ENCODE results near the gene RCN2.
"Not testable (repeated sequence)": the region's sequence is repeated elsewhere in the genome, so short reads cannot be mapped to it uniquely, and the experiment has no call there.

RCN2 gene, protein sequence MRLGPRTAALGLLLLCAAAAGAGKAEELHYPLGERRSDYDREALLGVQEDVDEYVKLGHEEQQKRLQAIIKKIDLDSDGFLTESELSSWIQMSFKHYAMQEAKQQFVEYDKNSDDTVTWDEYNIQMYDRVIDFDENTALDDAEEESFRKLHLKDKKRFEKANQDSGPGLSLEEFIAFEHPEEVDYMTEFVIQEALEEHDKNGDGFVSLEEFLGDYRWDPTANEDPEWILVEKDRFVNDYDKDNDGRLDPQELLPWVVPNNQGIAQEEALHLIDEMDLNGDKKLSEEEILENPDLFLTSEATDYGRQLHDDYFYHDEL

DNA sequence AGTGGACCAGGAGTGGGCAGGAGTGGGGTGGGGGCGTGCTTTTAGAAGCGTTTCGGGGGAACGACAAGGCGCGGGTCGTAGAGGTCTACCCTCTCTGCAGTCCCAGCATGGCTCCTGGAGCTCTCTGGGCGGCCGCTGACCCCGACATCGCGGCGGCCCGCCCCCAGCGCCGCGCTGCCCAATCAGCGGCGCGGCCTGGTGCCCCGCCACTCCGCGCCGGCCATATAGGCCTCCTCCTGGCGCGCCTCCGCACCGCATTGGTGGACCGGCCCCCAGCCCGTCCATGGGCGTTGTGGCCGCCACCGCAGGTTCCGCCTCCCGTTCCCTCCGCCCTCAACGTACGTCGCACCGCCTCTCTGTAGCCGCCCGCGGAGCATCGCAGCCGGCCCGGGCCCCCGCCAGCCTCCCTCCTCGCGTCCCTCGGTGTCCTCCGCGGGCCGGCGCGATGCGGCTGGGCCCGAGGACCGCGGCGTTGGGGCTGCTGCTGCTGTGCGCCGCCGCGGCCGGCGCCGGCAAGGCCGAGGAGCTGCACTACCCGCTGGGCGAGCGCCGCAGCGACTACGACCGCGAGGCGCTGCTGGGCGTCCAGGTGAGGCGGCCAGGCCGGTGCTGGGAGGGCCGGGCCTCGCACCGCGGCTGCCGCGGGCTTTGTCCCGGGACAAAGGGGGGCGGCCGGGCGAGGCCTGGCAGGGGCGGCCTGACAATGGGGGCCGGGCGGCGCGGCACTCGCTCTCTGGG lies at the start of gene RCN2:
Gene RCN2 (plus strand): TSS at position 353 of the 738 bp plus-strand sequence. CDS start 93 bp downstream, at position 446.
- DNase-seq (ENCODE audit: low read depth, low spot score): peak; percentile 64

DNA sequence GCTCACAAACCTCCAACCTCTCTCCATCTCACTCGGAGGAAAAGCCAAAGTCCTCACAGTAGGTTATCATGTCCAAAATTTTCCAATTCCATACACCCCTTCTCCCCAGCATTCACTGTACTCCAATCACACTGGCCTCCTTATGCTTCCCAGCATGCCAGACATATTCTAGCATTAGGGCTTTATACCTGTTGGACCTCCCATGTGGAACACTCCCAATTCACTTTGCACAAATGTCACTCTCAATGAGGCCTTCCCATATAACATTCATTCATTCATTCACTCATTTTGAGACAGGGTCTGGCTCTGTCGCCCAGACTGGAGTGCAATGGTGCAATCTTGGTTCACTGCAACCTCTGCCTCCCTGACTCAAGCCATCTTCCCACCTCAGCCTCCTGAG lies 46.3 kb upstream of the RCN2 start:
- DNase-seq (ENCODE audit: low read depth, low spot score): no peak

DNA sequence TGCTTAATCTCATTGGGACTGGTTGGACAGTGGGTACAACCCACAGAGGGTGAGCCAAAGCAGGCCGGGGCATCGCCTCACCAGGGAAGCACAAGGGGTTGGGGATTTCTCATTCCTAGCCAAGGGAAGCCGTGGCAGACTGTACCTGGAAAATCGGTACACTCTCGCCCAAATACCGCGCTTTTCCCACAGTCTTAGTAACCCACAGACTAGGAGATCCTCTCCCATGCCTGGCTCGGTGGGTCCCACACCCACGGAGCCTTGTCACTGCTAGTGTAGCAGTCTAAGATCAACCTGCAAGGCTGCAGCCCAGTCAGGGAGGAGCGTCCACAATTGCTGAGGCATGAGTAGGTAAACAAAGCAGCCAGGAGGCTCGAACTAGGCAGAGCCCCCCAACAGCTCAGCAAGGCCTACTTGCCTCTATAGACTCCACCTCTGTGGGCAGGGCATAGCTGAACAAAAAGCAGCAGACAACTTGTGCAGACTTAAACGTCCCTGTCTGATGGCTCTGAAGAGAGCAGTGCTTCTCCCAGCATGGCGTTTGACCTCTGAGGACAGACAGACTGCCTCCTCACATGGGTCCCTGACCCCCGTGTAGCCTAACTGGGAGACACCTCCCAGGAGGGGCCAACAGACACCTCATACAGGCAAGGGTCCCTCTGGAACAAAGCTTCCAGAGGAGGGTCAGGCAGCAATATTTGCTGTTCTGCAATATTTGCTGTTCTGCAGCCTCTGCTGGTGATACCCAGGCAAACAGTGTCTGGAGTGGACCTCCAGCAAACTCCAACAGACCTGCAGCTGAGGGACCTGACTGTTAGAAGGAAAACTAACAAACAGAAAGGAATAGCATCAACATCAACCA lies 44.0 kb upstream of the RCN2 start:
- not testable (repeated sequence) for DNase-seq (ENCODE audit: low read depth, low spot score)

DNA sequence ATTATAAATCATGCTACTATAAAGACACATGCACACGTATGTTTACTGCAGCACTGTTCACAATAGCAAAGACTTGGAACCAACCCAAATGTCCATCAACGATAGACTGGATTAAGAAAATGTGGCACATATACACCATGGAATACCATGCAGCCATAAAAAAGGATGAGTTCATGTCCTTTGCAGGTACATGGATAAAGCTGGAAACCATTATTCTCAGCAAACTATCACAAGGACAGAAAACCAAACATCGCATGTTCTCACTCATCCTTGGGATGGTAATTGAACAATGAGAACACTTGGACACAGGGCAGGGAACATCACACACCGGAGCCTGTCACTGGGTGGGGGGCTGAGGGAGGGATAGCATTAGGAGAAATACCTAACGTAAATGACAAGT lies 38.7 kb upstream of the RCN2 start:
- DNase-seq (ENCODE audit: low read depth, low spot score): not testable (repeated sequence)

GRCh38 chr15:76894174-76894573 lies 37.4 kb upstream of the RCN2 start:
- no peak for DNase-seq (ENCODE audit: low read depth, low spot score)

DNA sequence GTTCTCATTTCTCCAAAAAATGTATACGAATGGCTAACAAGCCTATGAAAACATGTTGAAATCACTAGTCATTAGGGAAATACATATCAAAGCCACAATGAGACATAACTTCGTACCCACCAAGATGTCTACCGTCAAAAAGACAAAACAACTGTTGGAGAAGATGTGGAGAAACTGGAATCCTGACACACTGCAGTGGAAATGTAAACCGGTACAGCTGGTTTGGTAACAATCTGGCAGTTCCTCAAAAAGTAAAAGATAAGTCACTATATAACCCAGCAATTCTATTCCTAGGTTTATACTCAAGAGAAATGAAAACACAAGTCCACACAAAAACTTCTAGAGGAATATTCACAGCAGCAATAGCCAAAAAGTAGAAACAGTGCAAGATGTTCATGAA lies 33.4 kb upstream of the RCN2 start:
- DNase-seq (ENCODE audit: low read depth, low spot score): no peak

DNA sequence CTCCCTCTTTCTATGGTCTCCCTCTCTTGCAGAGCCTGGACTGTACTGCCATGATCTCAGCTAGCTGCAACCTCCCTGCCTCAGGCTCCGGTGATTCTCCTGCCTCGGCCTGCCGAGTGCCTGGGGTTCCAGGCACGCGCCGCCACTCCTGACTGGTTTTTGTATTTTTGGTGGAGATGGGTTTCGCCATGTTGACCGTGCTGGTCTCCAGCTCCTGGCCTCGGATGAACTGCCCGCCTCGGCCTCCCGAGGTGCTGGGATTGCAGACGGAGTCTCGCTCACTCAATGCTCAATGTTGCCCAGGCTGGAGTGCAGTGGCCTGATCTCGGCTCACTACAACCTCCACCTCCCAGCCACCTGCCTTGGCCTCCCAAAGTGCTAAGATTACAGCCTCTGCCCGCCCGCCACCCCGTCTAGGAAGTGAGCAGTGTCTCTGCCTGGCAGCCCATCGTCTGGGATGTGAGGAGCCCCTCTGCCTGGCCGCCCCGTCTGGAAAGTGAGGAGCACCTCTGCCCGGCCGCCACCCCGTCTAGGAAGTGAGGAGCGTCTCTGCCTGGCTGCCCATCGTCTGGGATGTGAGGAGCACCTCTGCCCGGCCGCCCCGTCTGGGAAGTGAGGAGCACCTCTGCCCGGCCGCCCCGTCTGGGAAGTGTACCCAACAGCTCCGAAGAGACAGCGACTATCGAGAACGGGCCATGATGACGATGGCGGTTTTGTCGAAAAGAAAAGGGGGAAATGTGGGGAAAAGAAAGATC lies 32.2 kb upstream of the RCN2 start:
- DNase-seq (ENCODE audit: low read depth, low spot score): not testable (repeated sequence)

DNA sequence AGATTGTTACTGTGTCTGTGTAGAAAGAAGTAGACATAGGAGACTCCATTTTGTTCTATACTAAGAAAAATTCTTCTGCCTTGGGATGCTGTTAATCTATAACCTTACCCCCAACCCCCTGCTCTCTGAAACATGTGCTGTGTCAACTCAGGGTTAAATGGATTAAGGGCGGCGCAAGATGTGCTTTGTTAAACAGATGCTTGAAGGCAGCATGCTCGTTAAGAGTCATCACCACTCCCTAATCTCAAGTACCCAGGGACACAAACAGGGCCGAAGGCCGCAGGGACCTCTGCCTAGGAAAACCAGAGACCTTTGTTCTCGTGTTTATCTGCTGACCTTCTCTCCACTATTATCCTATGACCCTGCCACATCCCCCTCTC lies 31.6 kb upstream of the RCN2 start:
- DNase-seq (ENCODE audit: low read depth, low spot score): not testable (repeated sequence)

GRCh38 chr15:76901965-76902364 lies 29.6 kb upstream of the RCN2 start:
- no peak for DNase-seq (ENCODE audit: low read depth, low spot score)

DNA sequence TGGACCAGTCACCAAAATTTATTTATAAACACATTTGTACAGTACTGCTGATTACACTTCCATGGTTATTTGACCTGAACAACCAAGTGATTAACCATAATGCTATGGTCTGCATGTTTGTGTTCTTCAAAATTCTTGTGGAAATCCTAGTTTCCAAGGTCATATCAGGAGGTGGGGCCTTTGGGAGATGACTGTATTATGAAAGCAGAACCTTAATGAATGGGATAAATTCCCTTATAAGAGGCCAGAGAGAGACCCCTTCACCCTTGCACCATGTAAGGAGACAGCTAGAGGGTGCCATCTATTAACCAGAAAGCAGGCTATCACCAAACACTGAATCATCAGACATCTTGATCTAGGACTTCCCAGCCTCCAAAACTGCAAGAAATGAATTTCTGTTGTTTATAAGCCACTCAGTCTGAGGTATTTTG lies 28.3 kb upstream of the RCN2 start:
- DNase-seq (ENCODE audit: low read depth, low spot score): no peak

DNA sequence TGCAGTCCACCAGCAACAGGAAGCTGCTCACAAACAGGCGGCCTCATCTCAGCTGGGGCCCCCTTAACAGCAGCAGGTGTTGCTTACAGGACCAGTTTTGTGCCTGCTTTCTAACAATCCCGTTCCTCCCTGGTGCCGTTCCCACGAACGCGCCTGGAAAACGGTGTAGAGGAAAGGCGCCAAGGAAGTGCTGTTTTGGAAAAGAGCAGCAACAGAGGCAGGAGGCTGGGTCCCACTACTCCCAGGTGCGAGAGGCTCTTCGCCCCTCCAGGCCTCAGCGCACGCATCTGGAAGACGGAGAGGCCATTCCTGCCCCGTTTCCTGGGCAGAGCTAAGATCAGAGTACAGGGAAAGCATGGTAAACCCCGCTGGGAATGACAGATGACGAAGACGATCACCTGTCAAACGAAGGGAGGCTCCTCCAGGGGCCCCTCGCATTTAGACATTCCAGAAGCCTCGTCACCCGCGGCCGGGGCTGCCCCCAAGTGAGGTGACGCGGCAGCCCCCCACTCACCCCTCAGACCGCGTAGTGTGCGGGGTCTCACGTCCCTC lies 27.0 kb upstream of the RCN2 start:
- no peak for DNase-seq (ENCODE audit: low read depth, low spot score)

GRCh38 chr15:76905013-76905839 lies 26.3 kb upstream of the RCN2 start, which contains the start of gene SCAPER:
TSS of gene SCAPER (minus strand) at chr15:76905340. CDS start at chr15:76883817, 21,523 bp downstream.
- peak; percentile 73 for DNase-seq (ENCODE audit: low read depth, low spot score)

- no peak for DNase-seq (ENCODE audit: low read depth, low spot score)
Observed at GRCh38 chr15:76905855-76906254, 25.7 kb upstream of the RCN2 start.

GRCh38 chr15:76912430-76912829 lies 19.1 kb upstream of the RCN2 start:
- no peak for DNase-seq (ENCODE audit: low read depth, low spot score)

DNA sequence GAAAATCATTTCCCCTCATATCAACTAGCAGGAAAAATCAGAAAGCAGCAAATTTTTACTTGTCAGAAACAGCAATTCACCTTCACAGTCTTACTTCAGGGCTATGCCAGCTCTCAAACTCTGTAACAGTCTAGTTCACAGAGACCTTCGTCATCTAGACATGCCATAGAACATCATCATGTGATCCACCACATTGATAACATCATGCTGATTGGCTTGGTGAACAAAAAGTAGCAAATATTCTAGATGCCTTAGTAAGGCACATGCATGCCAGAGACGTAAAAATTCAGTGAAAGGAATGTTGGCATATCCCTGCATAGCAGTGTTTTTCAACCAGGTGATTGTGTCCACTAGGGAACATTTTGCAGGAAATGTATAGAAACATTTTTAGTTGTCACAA lies 17.8 kb upstream of the RCN2 start:
- DNase-seq (ENCODE audit: low read depth, low spot score): no peak

- DNase-seq (ENCODE audit: low read depth, low spot score): no peak
Observed at GRCh38 chr15:76916369-76916768, 15.2 kb upstream of the RCN2 start.

DNA sequence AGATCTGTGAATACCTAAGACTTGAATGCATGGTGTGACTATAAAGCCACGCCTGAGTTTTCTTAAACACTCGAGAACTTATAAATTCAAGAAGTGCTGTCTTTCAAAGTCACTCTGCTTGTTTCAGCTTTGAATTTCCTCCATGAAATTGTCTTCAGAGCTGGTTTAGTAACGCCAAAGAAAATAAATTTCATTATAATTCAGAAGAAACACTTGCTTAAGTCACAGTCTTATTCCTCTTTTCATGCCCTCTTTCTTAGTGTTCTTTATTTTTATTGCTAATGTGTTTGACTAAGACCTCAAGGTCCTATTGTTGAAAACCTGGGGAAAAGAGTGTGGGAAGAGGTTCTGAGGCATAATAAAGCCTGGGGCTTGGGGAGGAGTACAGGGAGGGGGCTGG lies 3.3 kb upstream of the RCN2 start:
- DNase-seq (ENCODE audit: low read depth, low spot score): no peak

DNA sequence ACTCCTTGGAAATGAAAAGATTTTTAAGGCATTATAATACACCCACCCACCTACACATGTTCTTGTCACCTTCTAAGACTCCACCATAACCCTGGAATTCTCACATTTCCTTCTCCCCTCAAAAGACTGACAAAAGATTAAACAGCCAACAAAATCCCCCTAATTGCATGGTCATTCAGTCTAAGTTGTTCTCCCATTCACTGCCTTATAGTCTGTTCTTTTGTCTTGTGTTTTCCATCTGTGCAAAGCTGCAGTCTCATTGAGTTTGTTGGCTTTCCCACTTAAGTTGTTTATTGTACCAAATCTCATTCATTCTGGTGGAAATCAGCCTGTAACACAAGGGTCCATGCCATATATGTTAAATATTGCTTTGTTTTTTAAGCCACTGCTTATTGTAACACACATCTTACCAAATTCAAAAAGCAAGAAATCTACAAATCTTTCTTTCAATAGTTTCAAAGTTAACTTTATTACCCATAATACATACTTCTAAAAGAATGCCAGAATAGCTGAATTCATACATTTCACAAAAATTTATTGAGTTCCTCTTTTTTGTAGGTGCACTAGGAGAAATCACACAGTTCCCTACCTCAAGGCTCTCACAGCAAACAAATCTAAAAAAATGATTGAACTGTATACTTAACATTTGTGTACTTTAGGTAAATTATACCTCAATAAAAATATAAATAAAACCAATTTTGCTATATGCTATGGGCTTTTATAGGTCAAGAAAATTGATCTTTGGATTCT lies 2.4 kb upstream of the RCN2 start:
- DNase-seq (ENCODE audit: low read depth, low spot score): no peak

DNA sequence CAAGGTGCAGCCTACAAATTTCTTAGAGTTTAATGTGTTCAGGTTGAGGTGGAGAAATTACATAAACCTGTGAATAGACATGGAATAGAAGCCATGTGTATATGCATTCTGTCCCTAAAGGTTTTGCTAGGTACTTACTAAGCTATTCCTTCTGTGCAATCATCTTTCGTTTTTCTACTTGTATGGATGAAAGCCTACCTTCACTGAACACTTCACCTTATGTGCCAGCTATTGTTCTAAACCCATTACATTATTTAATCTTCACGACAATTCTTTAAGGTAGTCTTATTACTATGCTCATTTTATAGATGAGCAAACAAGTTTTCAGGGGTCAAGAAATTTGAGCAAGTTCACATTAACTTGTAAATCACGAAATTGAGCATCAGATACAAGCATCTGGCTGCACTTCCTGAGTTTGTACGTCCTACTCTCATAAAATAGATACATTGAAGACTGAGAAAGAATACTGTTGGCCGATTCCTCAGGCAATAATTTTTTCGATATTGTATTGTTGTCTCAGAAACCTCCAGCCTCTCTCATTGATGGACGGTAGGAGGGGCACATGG lies 635 bp upstream of the RCN2 start:
- no peak for DNase-seq (ENCODE audit: low read depth, low spot score)

All from iPS DF 19.7 (cell line).